Stomach (tissue), 9 donors: ENCODE data around the gene RAB31. TPM values are rescaled to one million over a fixed set of nuclear protein-coding genes. Genes with fewer than 3 reads are reported as not detected.

Experiments
- DNase-seq, 2 donors: peaks; one replicate each; pipeline versions ENCODE4 v3.0.0 to v3.0.0-alpha.2; 2013 to 2019
- H3K27ac ChIP-seq, 5 donors: fragments of 200-600 bp in 4 of 5; sonication (generic) in 4 of 5; one replicate each; pipeline ENCODE4 v1.5.1; 2013 to 2019; ENCODE audit warnings: mild to moderate bottlenecking in 1 of 5, moderate library complexity in 1 of 5
- H3K27me3 ChIP-seq, 3 donors: fragments of 200-600 bp; sonication (generic); one replicate each; pipeline ENCODE4 v1.5.1; 2017 to 2019; ENCODE audit warnings: mixed run types in 1 of 3
- H3K36me3 ChIP-seq, 4 donors: fragments of 200-600 bp; sonication (generic); 1 replicate in 3 of 4; 2 replicates in 1 of 4; pipeline ENCODE4 v1.5.1; 2016 to 2019
- H3K4me1 ChIP-seq, 4 donors: fragments of 200-600 bp; sonication (generic); one replicate each; pipeline ENCODE4 v1.5.1; 2016 to 2019
- H3K4me3 ChIP-seq, 4 donors: fragments of 200-600 bp; sonication (generic) in 3 of 4; one replicate each; pipeline ENCODE4 v1.5.1; 2016 to 2019; ENCODE audit warnings: mild to moderate bottlenecking in 1 of 4
- H3K9me3 ChIP-seq, 4 donors: fragments of 200-600 bp; sonication (generic); one replicate each; pipeline ENCODE4 v1.5.1; 2016 to 2019
- CTCF ChIP-seq, 7 experiments: fragments of 450-650 bp in 4 of 7; fragments of 200-600 bp in 3 of 7; sonication (generic) in 3 of 7; IDR thresholded peaks; one replicate each; pipeline ENCODE4 v1.5.1; 2016 to 2019; ENCODE audit warnings: antibody characterized with exemption in 7 of 7, control low read depth in 2 of 7, mild to moderate bottlenecking in 1 of 7
- EP300 ChIP-seq: sonication (generic); formaldehyde crosslinking; IDR thresholded peaks from one replicate; pipeline ENCODE4 v1.6.1; 2017; ENCODE audit warnings: antibody characterized with exemption
- POLR2A ChIP-seq, 4 donors: fragments of 450-650 bp; IDR thresholded peaks; one replicate each; pipeline ENCODE4 v1.6.1; 2016; ENCODE audit warnings: antibody characterized with exemption in 4 of 4, control low read depth in 2 of 4, mild to moderate bottlenecking in 1 of 4, moderate library complexity in 1 of 4
- POLR2AphosphoS5 ChIP-seq, 3 donors: sonication (generic); formaldehyde crosslinking; IDR thresholded peaks; one replicate each; pipeline ENCODE4 v1.6.1; 2016; ENCODE audit warnings: antibody characterized with exemption in 3 of 3
- WGBS, 5 donors: extraction: QIAGEN DNeasy Blood & Tissue Kit in 3 of 5; methylation state at CpG; one replicate each; pipeline versions ENCODE4 v1.1.5 to v1.1.7; 2013 to 2018; 5-methylcytosine and 5-hydroxymethylcytosine counted together
- intact Hi-C: fragments of 100-400 bp; cut with DNase I; formaldehyde crosslinking; loops from one replicate; pipeline ENCODE4 v1.15.1; 2023; ENCODE audit warnings: low total_unique reads
- polyA plus RNA-seq, 3 donors: library from polyadenylated mRNA; stranded (reverse); fragments of 200-250 nt; gene quantifications; one replicate each; pipeline ENCODE4 v1.2.3, GENCODE V29; 2013
- total RNA-seq, 5 donors: library from RNA; depleted of rRNA; stranded (reverse); fragments of >200 nt; gene quantifications; one replicate each; pipeline versions ENCODE4 v1.1.0 to v1.2.3, GENCODE V29; 2014 to 2016
- donor health status: healthy with polysubstance abuse.
- donor health status: Bipolar disorder and iron deficiency.
- donor health status: healthy.

RAB31 gene
- total and polyA plus RNA-seq, 8 donors: 10.1 to 65.5 (median 36.8) TPM

- H3K27me3 ChIP-seq: no peaks in the 10 kb centered on the region
- TF ChIP-seq POLR2AphosphoS5 (IDR thresholded peaks at IDR 0.05): no peak
- no peak for TF ChIP-seq CTCF (IDR thresholded peaks at IDR 0.05)
- TF ChIP-seq EP300: no peak
- no peak for TF ChIP-seq POLR2A (IDR thresholded peaks at IDR 0.05)
- no peaks in the 10 kb centered on the region for H3K36me3 ChIP-seq
- DNase-seq: no peak
- intact Hi-C loops: no loop called here
- 73 to 83% (median 82%) methylated on average over 10 of the region's 10 CpGs for WGBS, 5 donors
- H3K4me3 ChIP-seq: no peak overlapping the region
- peaks cover 0 to 63% (median 22%) of the 10 kb centered on the region in 4 donors for H3K4me1 ChIP-seq
- H3K9me3 ChIP-seq: no peaks in the 10 kb centered on the region
- no peak overlapping the region for H3K27ac ChIP-seq
Observed at GRCh38 chr18:9715978-9716774, 8.1 kb downstream of the RAB31 start.

- Histone ChIP-seq H3K4me3 (no peak overlapping the region), H3K27ac (no peak overlapping the region), H3K9me3 (no peaks in the 10 kb centered on the region), H3K4me1 (peaks cover 0 to 55% (median 14%) of the 10 kb centered on the region in 4 donors), H3K36me3 (no peaks in the 10 kb centered on the region), H3K27me3 (no peaks in the 10 kb centered on the region)
- TF ChIP-seq POLR2AphosphoS5 (IDR thresholded peaks at IDR 0.05) (no peak), CTCF (IDR thresholded peaks at IDR 0.05) (no peak), EP300 (no peak), POLR2A (IDR thresholded peaks at IDR 0.05) (no peak)
- intact Hi-C loops: no loop called here
- 81 to 87% (median 83%) methylated on average over 8 of the region's 8 CpGs for WGBS, 5 donors
- no peak for DNase-seq
Observed at GRCh38 chr18:9716780-9717563, 8.9 kb downstream of the RAB31 start.

- peak overlapping the region in 1 of 5 donors; percentile 64 for H3K27ac ChIP-seq
- no peaks in the 10 kb centered on the region for H3K9me3 ChIP-seq
- no peaks in the 10 kb centered on the region for H3K27me3 ChIP-seq
- H3K4me3 ChIP-seq: no peak overlapping the region
- H3K36me3 ChIP-seq: peaks cover 3 to 9% (median 6%) of the 10 kb centered on the region in 4 donors
- no peak for DNase-seq
- TF ChIP-seq CTCF (IDR thresholded peaks at IDR 0.05): no peak
- TF ChIP-seq POLR2AphosphoS5 (IDR thresholded peaks at IDR 0.05): peak in 1 of 3 donors; percentile 49
- TF ChIP-seq POLR2A (IDR thresholded peaks at IDR 0.05): no peak
- H3K4me1 ChIP-seq: peaks cover 0 to 35% (median 8%) of the 10 kb centered on the region in 4 donors
- WGBS, 5 donors: 42 to 56% (median 52%) methylated on average over 12 of the region's 12 CpGs
- intact Hi-C loops: no loop called here
Observed at GRCh38 chr18:9719421-9719981, 11.4 kb downstream of the RAB31 start.

GRCh38 chr18:9720327-9720726 is 12.2 kb downstream of the RAB31 start:
- H3K27ac ChIP-seq: no peak overlapping the region
- no peak for DNase-seq
- 81 to 96% (median 89%) methylated on average over 8 of the region's 8 CpGs for WGBS, 5 donors

More at GRCh38 chr18:9720327-9720726, 12.2 kb downstream of the RAB31 start:
- H3K36me3 ChIP-seq: peaks cover 3 to 15% (median 7%) of the 10 kb centered on the region in 4 donors
- H3K4me3 ChIP-seq: no peak overlapping the region
- H3K9me3 ChIP-seq: no peaks in the 10 kb centered on the region
- intact Hi-C loops: no loop called here
- TF ChIP-seq CTCF (IDR thresholded peaks at IDR 0.05) (no peak), POLR2AphosphoS5 (IDR thresholded peaks at IDR 0.05) (no peak), EP300 (no peak), POLR2A (IDR thresholded peaks at IDR 0.05) (no peak)
- H3K27me3 ChIP-seq: no peaks in the 10 kb centered on the region
- H3K4me1 ChIP-seq: peaks cover 0 to 32% (median 8%) of the 10 kb centered on the region in 4 donors
